GM12872 (cell line): ENCODE data around the gene ALDH1A1.

Experiments
- TF ChIP-seq, protein P1 (sequence below): IDR thresholded peaks from 3 replicates; pipeline ENCODE4 v1.5.1; 2011; ENCODE audit warnings: low read depth, mild to moderate bottlenecking, low read length, moderate library complexity; ENCODE audit not compliant: insufficient read depth

The ALDH1A1 gene

DNA sequence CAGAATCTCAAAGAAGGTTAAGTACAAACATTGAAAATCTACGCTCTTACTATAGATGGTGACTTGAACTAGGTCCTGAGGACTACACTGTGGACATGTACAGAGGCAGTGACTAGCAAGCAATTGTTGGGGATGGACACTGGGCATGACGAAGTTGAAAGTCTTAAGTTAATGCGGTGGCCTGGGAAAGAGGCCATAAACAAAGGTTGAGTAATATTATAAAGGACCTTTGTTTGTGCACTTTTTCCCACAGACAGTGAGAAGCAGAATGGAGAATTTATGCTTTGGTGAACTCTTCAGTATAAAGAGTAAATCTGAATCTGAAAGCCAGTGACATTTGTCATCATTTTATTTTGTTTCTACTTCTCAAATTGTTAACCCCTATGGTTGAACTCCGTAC lies 15.3 kb downstream of the ALDH1A1 start:
- TF ChIP-seq, protein P1, sequence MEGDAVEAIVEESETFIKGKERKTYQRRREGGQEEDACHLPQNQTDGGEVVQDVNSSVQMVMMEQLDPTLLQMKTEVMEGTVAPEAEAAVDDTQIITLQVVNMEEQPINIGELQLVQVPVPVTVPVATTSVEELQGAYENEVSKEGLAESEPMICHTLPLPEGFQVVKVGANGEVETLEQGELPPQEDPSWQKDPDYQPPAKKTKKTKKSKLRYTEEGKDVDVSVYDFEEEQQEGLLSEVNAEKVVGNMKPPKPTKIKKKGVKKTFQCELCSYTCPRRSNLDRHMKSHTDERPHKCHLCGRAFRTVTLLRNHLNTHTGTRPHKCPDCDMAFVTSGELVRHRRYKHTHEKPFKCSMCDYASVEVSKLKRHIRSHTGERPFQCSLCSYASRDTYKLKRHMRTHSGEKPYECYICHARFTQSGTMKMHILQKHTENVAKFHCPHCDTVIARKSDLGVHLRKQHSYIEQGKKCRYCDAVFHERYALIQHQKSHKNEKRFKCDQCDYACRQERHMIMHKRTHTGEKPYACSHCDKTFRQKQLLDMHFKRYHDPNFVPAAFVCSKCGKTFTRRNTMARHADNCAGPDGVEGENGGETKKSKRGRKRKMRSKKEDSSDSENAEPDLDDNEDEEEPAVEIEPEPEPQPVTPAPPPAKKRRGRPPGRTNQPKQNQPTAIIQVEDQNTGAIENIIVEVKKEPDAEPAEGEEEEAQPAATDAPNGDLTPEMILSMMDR, result no peak

DNA sequence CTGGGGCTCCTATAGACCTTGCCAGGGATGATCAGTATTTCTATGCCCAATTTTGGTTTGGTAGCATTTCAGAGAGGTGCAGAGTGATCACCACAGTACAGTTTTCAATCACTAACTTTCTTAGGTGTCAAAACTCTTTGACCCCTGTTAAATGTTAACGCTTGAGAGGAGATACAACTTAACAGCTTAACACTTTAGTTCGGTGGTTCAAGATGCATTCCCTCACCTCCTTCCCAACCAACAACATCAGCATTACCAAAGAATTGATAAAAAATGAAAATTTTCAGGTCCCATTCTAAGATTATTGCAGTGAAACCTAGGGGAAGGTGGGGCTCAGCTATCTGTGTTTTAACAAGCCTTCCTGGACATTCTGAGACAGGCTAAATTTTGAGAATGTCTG lies 16.2 kb downstream of the ALDH1A1 start:
- TF ChIP-seq, protein P1, result no peak

DNA sequence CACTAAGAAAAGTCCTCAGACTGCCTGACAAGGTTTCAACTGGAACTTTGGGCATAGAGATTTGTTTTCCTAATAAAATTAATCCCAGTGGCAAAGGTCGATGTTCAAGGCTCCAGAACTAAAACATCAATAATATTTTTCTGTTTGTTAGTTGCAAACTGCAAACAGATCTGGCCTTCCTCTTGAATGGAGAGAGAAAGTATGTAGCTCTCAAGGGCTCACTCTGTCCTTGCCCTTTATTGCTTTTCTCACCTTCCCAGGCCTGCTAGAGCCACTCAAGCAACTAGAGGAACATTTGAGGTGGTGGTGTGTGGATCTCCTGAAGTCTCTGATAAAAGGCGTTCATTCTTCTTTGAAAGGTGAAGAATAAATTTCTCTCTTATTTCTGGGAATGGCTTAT lies 16.6 kb downstream of the ALDH1A1 start:
- TF ChIP-seq, protein P1, result no peak

- TF ChIP-seq, protein P1, result no peak
Observed at GRCh38 chr9:72935595-72935994, 17.3 kb downstream of the ALDH1A1 start.

DNA sequence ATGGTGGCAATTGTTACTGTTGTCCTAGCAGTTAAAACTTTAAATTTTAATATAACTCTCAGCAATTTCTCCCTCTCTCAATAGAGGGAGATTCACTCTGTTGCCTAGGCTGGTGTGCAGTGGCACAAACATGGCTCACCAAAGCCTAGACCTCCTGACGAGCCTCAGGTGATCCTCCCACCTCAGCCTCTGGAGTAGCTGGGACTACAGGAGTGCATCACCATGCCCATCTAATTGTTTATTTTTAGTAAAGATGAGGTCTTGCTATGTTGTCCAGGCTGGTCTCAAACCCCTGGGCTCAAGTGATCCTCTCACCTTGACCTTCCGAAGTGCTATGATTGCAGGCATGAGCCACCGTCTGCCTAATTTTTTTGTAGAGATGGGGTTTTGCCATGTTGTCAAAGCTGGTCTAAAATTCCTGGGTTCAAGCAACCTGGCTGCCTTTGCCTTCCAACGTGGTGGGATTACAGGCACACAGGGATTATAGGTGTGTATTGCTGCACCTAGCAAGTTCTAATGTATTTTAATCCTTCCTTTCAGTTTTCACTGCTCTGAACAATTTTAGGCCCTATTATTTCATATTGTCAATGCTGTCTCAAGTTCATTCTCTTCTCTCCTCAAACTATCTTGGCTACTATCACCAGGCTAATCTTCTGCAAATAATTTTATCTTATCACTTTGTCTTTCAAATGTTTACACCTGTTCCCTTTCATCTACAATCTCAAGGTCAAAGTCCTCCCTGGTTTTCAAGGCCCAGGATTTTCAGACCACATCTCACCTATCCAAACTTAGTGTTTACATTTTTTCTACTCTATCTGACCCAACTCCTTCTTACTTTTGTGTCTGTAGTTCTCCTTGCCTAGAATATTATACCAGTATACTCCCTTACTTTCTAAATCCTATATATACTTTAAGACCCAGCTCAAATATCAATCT lies 18.9 kb downstream of the ALDH1A1 start:
- TF ChIP-seq, protein P1, result no peak

GRCh38 chr9:72932619-72933018 lies 20.2 kb downstream of the ALDH1A1 start:
- TF ChIP-seq, protein P1, result no peak

DNA sequence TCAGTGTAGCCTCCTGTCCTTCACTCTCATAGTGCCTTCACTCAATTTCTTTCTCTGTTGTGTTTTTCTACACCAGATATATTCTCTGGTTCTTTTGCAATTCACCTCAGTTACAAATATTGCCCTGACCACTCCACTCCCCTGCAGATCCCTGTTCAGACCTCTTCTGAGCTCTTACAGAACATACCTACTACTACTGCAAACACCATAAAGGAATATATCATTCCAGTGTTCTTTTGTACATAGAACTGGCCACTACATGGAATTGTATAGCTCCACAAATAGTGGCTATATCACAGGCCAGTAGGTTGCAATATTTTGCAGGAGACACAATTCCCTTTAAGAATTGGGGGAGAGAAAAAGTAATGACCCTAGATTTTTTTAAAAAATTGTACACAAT lies 21.0 kb downstream of the ALDH1A1 start:
- TF ChIP-seq, protein P1, result no peak
